GM12892 (cell line): ENCODE results near the gene PRKAA2.

Experiments
- POLR2A ChIP-seq: IDR thresholded peaks from 2 replicates; pipeline ENCODE4 v1.6.1; 2011; ENCODE audit warnings: low read depth, low read length, control low read depth
- POLR2AphosphoS5 ChIP-seq: IDR thresholded peaks from 2 replicates; pipeline ENCODE4 v1.6.1; 2011; ENCODE audit warnings: low read depth, low read length, control low read depth

DNA sequence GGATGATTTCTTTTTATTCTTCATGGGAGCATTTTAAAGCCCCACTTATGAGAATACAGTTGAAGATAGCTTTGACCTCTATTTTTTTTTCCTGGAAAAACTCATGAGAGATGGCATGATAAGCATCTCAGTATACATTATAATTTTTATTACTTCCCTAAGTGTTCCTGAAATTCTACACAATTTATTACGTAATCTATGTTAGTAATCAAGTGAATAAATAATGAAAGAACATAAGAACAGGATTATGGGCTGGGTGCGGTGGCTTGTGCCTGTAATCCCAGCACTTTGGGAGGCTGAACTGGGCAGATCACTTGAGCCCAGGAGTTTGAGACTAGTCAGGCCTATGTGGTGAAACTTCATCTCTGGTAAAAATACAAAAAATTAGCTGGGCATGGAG is 13.2 kb upstream of the PRKAA2 start:
- TF ChIP-seq POLR2AphosphoS5, result no peak
- TF ChIP-seq POLR2A, result no peak
